ENCODE measurements around the gene SCAMP3. TPM values are rescaled to one million over a fixed set of nuclear protein-coding genes. Genes with fewer than 3 reads are reported as not detected.

The SCAMP3 gene
- polyA plus RNA-seq, 4 donors: 58.8 to 71.7 (median 63.7) TPM

DNA sequence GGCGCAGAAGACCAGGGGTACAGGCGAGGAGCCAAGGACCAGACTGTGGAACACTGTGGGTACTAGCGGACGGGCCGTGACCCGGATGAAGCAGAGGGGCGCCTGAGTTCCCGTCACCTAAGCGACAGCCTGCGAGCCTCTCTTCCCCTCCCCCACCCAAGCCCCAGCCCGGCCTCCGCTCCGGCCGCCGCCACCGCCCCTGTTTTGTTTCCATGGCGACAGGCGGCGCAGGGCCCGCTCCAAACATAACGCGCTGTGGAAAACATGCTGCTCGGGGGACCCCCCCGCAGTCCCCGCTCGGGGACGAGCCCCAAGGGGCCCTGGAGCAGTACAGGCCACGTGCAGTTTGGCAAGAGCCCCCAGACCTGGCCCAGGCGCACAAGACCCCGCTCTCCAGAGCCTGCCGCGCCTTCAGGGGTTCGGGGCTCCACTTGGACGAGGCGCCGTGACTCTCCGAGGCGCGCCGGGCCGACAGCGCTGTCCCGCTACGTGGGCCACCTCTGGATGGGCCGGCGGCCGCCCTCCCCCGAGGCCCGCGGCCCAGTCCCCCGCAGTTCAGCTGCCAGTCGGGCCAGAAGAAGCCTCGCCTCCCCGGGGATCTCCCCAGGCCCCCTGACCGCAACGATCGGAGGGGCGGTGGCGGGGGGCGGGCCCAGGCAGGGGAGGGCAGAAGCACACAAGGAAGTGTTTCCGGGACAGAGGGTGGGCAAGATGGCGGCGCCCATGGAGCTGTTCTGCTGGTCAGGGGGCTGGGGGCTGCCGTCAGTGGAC is 53.4 kb downstream of the SCAMP3 start, which contains the start of gene MTX1:
Gene MTX1, plus strand, starts transcription at position 155 of the 771 bp plus-strand sequence. Its CDS starts 110 bp downstream, at position 265.
- peak in 1 of 4 donors; percentile 81 for DNase-seq (ENCODE audit: low read depth in 4 of 4, low spot score in 2 of 4)

DNA sequence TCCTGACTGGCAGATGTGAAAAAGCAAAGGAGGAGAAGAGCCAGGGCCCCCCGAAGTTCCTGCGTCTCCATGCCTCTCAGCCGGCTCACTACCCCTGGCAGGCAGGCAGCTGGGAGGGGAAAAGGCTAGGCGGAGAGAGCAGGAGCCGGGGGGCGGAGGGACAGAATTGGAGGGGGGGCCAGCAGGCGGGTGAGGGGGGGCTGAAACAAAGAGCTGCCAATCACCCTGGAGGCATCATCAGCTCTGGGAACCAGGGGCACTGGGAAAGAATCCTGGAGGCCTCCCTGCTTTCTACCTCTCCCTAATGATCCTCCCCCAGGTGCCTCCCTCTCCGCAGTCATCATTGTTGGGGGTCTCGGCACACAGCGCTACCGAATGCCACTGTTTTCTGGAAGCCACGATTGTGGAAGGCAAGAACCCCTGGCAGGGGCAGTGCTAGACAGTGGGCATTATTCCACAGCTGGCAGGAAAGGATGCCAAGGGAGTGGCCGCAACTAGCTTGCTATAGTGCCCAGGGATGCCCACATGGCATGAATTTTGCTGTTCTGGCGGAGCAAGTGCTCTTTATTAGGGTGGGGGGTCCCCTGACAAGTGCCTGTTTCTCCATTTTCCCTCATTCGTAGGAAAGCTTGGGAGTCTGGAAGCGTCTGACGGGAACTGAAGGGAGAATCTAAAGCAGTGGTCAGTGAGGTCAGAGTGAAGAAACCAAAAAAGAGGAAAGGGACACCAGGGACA is 54.2 kb downstream of the SCAMP3 start, which contains the start of gene THBS3:
Gene THBS3, minus strand, starts transcription at position 92 of the 735 bp plus-strand sequence. Its CDS starts 21 bp downstream, at position 71.
- DNase-seq (ENCODE audit: low read depth in 4 of 4, low spot score in 2 of 4): no peak

DNA sequence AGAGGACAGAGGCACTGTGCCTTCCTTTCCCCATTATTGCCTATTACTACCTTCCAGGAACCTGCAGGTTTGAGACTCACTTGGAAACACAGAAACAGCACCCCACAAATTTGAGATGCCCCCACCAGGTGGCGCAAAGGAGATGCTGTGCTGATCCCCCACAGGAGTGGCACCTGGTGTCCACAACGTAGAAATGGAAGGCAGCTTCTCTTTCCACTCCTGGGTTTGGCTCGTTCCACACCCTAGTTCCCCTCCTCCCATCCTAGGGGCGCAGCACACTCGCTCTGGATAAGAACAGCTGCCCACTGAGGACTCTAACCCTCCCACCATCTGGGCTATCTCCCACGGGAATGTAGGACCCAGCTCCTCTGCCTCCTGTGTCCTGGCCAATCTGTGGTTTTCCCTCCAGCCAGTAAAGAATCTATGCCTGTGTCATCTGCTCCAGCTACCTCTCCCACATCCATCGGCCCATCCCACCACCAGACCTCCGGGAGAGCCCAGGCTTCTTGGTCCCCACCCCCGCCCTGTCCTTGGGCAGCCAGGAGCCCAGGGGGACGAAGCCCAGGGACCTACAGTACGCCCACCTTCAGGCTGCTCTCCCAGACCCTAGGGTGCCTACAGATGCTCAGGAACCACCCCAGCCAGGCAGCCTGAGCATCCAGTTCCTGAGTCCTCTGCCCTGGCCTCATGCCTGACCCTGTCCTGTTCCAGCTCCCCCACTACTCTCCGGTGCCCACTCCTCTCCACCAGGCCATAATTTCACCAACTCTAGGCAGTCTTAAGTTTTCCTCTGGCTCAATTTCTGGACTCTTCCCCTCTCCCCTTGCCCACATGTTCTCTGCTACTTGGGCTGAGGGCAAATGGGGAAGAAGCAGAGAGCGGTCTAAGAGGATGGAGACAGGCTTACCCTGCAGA is 55.0 kb downstream of the SCAMP3 start:
- DNase-seq (ENCODE audit: low read depth in 4 of 4, low spot score in 2 of 4): peak in 1 of 4 donors; percentile 75

Other genes starting within 250 kb of the SCAMP3 start
- 1 to 10 TPM; 1.1 to 2.5 (median 1.9) TPM for gene DCST2, start 228.6 kb downstream of the SCAMP3 start, polyA plus RNA-seq (ENCODE audit: insufficient read length in 4 of 4)
- under 1 TPM; 0.14 to 0.44 (median 0.35) TPM for gene DCST1, start 228.5 kb downstream of the SCAMP3 start, polyA plus RNA-seq (ENCODE audit: insufficient read length in 4 of 4)
- gene ADAM15, start 211.0 kb downstream of the SCAMP3 start, polyA plus RNA-seq (ENCODE audit: insufficient read length in 4 of 4): 10 to 100 TPM; 36.7 to 55.8 (median 55.4) TPM
- gene EFNA4, start 198.6 kb downstream of the SCAMP3 start, polyA plus RNA-seq (ENCODE audit: insufficient read length in 4 of 4): 10 to 100 TPM; 18.1 to 24.5 (median 21.3) TPM
- gene EFNA3, start 183.5 kb downstream of the SCAMP3 start, polyA plus RNA-seq (ENCODE audit: insufficient read length in 4 of 4): 1 to 10 TPM; 4.9 to 9.4 (median 6.7) TPM
- gene EFNA1, start 134.5 kb downstream of the SCAMP3 start, polyA plus RNA-seq (ENCODE audit: insufficient read length in 4 of 4): 10 to 100 TPM; 58.7 to 76.2 (median 70.8) TPM
- gene SLC50A1, start 126.5 kb downstream of the SCAMP3 start, polyA plus RNA-seq (ENCODE audit: insufficient read length in 4 of 4): 10 to 100 TPM; 51.5 to 61.1 (median 55.4) TPM
- gene DPM3, start 121.8 kb downstream of the SCAMP3 start, polyA plus RNA-seq (ENCODE audit: insufficient read length in 4 of 4): 10 to 100 TPM; 31.3 to 64.7 (median 45.2) TPM
- 100 to 1,000 TPM; 124 to 166 (median 137) TPM for gene KRTCAP2, start 89.1 kb downstream of the SCAMP3 start, polyA plus RNA-seq (ENCODE audit: insufficient read length in 4 of 4)
- gene TRIM46, start 88.5 kb downstream of the SCAMP3 start, polyA plus RNA-seq (ENCODE audit: insufficient read length in 4 of 4): 1 to 10 TPM; 2.7 to 6.4 (median 4.9) TPM
- gene THBS3, start 54.5 kb downstream of the SCAMP3 start, polyA plus RNA-seq (ENCODE audit: insufficient read length in 4 of 4): 10 to 100 TPM; 26.3 to 54.2 (median 37.5) TPM
- gene MTX1, start 53.7 kb downstream of the SCAMP3 start, polyA plus RNA-seq (ENCODE audit: insufficient read length in 4 of 4): 10 to 100 TPM; 38.3 to 49.0 (median 44.8) TPM
- 10 to 100 TPM; 18.7 to 34.5 (median 28.5) TPM for gene ENTREP3, start 6.9 kb downstream of the SCAMP3 start, polyA plus RNA-seq (ENCODE audit: insufficient read length in 4 of 4)
- 10 to 100 TPM; 63.7 to 96.6 (median 80.8) TPM for gene CLK2, start 11.1 kb upstream of the SCAMP3 start, polyA plus RNA-seq (ENCODE audit: insufficient read length in 4 of 4)
- gene HCN3, start 15.1 kb upstream of the SCAMP3 start, polyA plus RNA-seq (ENCODE audit: insufficient read length in 4 of 4): 10 to 100 TPM in 2 of 4 donors, 1 to 10 TPM in 2; 7.0 to 14.6 (median 11.2) TPM
- gene PKLR, start 39.1 kb upstream of the SCAMP3 start, polyA plus RNA-seq (ENCODE audit: insufficient read length in 4 of 4): 1 to 10 TPM; 5.4 to 9.3 (median 8.7) TPM
- gene FDPS, start 46.5 kb upstream of the SCAMP3 start, polyA plus RNA-seq (ENCODE audit: insufficient read length in 4 of 4): 100 to 1,000 TPM; 175 to 189 (median 181) TPM
- gene RUSC1, start 58.5 kb upstream of the SCAMP3 start, polyA plus RNA-seq (ENCODE audit: insufficient read length in 4 of 4): 10 to 100 TPM; 30.3 to 43.0 (median 38.6) TPM

Data from left renal cortex interstitium (tissue), 4 donors.